Bronchial epithelial cell (primary cell): ENCODE data around the gene APOLD1. TPM values are rescaled to one million over a fixed set of nuclear protein-coding genes. Genes with fewer than 3 reads are reported as not detected.
"Not testable (repeated sequence)": the region's sequence is repeated elsewhere in the genome, so short reads cannot be mapped to it uniquely, and the experiment has no call there.

ENCODE experiments used
- DNase-seq: peaks from one replicate; pipeline ENCODE4 v3.0.0-alpha.2; 2010; ENCODE audit warnings: low read depth
- FAIRE-seq: peaks from 2 replicates; lab custom pipeline; 2011; peaks lifted over from hg19 to GRCh38; lab: Jason Lieb, UNC
- H3K27me3 ChIP-seq: 2 replicates; pipeline ENCODE4 v1.5.1; 2011; ENCODE audit warnings: low read length; ENCODE audit not compliant: control insufficient read depth, insufficient read depth
- H3K36me3 ChIP-seq: 2 replicates; pipeline ENCODE4 v1.5.1; 2011; ENCODE audit warnings: low read length; ENCODE audit not compliant: control insufficient read depth, insufficient read depth
- H3K4me3 ChIP-seq: 2 replicates; pipeline ENCODE4 v1.5.1; 2011; ENCODE audit warnings: mild to moderate bottlenecking, low read depth, low read length, control low read depth
- total RNA-seq: library from RNA; depleted of rRNA; stranded (reverse); fragments of >200 nt; gene quantifications from 2 replicates; pipeline ENCODE4 v1.2.1, GENCODE V29; 2014
- TF ChIP-seq, protein P1 (sequence below): IDR thresholded peaks from 2 replicates; pipeline ENCODE4 v1.5.1; 2011; ENCODE audit warnings: mild to moderate bottlenecking, moderate library complexity, low read length, control low read depth, inconsistent platforms; ENCODE audit not compliant: insufficient read depth, severe bottlenecking

The APOLD1 gene
- total RNA-seq, 1 donor from 2014 or later: 2.6 TPM

- no peak overlapping the region for H3K4me3 ChIP-seq
- TF ChIP-seq, protein P1, sequence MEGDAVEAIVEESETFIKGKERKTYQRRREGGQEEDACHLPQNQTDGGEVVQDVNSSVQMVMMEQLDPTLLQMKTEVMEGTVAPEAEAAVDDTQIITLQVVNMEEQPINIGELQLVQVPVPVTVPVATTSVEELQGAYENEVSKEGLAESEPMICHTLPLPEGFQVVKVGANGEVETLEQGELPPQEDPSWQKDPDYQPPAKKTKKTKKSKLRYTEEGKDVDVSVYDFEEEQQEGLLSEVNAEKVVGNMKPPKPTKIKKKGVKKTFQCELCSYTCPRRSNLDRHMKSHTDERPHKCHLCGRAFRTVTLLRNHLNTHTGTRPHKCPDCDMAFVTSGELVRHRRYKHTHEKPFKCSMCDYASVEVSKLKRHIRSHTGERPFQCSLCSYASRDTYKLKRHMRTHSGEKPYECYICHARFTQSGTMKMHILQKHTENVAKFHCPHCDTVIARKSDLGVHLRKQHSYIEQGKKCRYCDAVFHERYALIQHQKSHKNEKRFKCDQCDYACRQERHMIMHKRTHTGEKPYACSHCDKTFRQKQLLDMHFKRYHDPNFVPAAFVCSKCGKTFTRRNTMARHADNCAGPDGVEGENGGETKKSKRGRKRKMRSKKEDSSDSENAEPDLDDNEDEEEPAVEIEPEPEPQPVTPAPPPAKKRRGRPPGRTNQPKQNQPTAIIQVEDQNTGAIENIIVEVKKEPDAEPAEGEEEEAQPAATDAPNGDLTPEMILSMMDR: no peak
- no peaks in the 10 kb centered on the region for H3K27me3 ChIP-seq
- FAIRE-seq (no peak), DNase-seq (peak; percentile 99)
- H3K36me3 ChIP-seq: no peaks in the 10 kb centered on the region
Observed at GRCh38 chr12:12804432-12804886, 19.0 kb downstream of the APOLD1 start.

DNA sequence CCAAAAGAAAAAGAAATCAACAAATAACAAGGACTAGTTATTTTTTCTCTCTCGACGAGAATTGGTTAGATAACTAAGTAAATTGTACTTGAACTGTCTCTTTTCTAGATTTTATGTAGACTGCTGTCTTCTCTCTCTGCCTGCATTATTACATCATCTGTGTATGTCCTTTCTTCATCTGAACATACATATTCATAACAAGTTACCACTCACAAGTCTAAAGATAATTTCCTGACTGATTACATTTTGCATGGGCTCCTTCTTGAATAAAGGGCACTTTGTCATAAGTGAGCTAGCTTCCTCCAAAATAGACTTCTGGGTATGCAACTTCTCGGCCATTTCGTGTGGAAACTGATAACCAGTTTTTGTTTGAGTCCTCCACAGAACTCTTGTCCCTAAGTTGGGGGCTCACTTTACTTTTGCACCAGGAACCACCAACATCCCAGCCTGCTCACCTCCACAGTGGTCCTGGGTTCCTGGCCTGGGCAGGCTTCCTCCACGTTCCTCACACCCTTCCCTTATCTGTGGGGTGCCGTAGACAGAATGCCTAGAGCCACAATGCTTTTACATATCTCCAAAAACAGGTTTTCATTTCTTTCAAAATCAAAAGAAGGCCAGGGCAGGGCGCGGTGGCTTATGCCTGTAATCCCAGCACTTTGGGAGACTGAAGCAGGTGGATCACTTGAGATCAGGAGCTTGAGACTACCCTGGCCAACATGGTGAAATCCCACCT is 21.5 kb downstream of the APOLD1 start:
- no peaks in the 10 kb centered on the region for H3K27me3 ChIP-seq
- H3K36me3 ChIP-seq: no peaks in the 10 kb centered on the region
- TF ChIP-seq, protein P1: no peak
- DNase-seq (no peak), FAIRE-seq (no peak)
- no peak overlapping the region for H3K4me3 ChIP-seq

- not testable (repeated sequence) for H3K27me3 ChIP-seq, FAIRE-seq, H3K36me3 ChIP-seq, DNase-seq, H3K4me3 ChIP-seq
Observed at GRCh38 chr12:12807517-12807903, 22.1 kb downstream of the APOLD1 start.

GRCh38 chr12:12807970-12808702 is 22.7 kb downstream of the APOLD1 start:
- TF ChIP-seq, protein P1: no peak
- Histone ChIP-seq H3K4me3 (no peak overlapping the region), H3K27me3 (no peaks in the 10 kb centered on the region), H3K36me3 (no peaks in the 10 kb centered on the region)
- DNase-seq (peak; percentile 64), FAIRE-seq (no peak)

- TF ChIP-seq, protein P1: no peak
- Histone ChIP-seq H3K27me3 (no peaks in the 10 kb centered on the region), H3K4me3 (no peak overlapping the region), H3K36me3 (peaks cover 1% of the 10 kb centered on the region)
- FAIRE-seq (no peak), DNase-seq (peak; percentile 30)
Observed at GRCh38 chr12:12810553-12811021, 25.1 kb downstream of the APOLD1 start.

GRCh38 chr12:12811343-12811742 is 25.9 kb downstream of the APOLD1 start:
- TF ChIP-seq, protein P1: no peak
- DNase-seq (no peak), FAIRE-seq (no peak)
- H3K4me3 ChIP-seq: no peak overlapping the region
- H3K36me3 ChIP-seq: peaks cover 1% of the 10 kb centered on the region
- H3K27me3 ChIP-seq: no peaks in the 10 kb centered on the region
